ENCODE measurements around the gene SERP2. TPM values are rescaled to one million over a fixed set of nuclear protein-coding genes. Genes with fewer than 3 reads are reported as not detected.

Gene SERP2
- total and polyA plus RNA-seq, 2 of the 13 experiments (the other 11 are each of a cell fraction or from before 2014, with no cell fraction given), result not detected

DNA sequence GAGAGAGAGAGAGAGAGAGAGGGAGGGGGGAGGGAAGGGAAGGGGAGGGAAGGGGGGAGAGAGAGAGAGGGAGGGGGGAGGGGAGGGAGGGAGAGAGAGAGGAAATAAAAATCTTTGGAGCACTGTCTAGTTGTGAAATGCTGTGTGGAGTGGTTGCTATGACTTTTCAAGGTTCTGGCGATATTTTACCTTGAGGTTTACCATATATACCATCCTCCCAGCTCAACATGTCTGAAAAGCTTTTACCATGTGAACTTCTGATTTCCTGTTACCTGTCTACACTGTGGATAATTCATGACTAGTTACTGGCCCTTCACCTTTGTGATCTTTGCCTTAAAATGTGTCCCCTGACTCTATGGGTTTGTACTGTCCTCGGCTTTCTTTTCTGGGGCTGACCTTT is 38.2 kb downstream of the SERP2 start:
- H3K27me3 ChIP-seq (ENCODE audit: control insufficient read depth in 1 of 2, insufficient read depth in 2 of 2, low read length in 2 of 2), result no peaks in the 10 kb centered on the region; a peak in 1 of 5 replicates
- DNase-seq (ENCODE audit: low spot score) (no peak), FAIRE-seq (no peak), ATAC-seq (no peak)
- H2AFZ ChIP-seq (ENCODE audit: low read length), result no peak overlapping the region
- no peaks in the 10 kb centered on the region for H3K9me3 ChIP-seq (ENCODE audit: low read length)
- intact Hi-C loops (cut with micrococcal nuclease; ENCODE audit: unreplicated experiment) (no loop called here), in situ Hi-C loops (cut with HindIII; ENCODE audit: extremely low pct_ligation_motif_present, low pct_unique_long_range_greater_than_20kb) (no loop called here)
- 31% methylated on average over 2 of the region's 2 CpGs for WGBS (ENCODE audit: low lambda C conversion rate)
- ChIA-PET CTCF (ENCODE audit: low intra/inter-chr PET ratio, low total read pairs) (no interaction called here), POLR2A (no interaction called here)
- no peak overlapping the region for H3K9ac ChIP-seq (ENCODE audit: insufficient read depth, low read depth, low read length)
- H3K79me2 ChIP-seq (ENCODE audit: insufficient read depth, low read length), result no peaks in the 10 kb centered on the region
- BruUV-seq (replicated peaks), result no TSS peak
- H4K20me1 ChIP-seq (ENCODE audit: insufficient read depth, low read length), result no peaks in the 10 kb centered on the region
- TF ChIP-seq ZBTB3 (CRISPR knock-in tag; IDR thresholded peaks at IDR 0.05; ENCODE audit: borderline replicate concordance, low read depth) (no peak), ZNF501 (CRISPR knock-in tag; IDR thresholded peaks at IDR 0.05) (no peak), PCBP1 (IDR thresholded peaks at IDR 0.05; ENCODE audit: borderline replicate concordance, low read depth, low read length) (peak; percentile 85; the same call in 1 of the 2 replicates), DPF2 (CRISPR knock-in tag; IDR thresholded peaks at IDR 0.05; ENCODE audit: borderline replicate concordance, low read depth) (no peak), HNRNPK (IDR thresholded peaks at IDR 0.05; ENCODE audit: low read depth, low read length, poor library complexity, severe bottlenecking) (peak; percentile 98), ASH2L (IDR thresholded peaks at IDR 0.05; ENCODE audit: insufficient read length, low read depth, low read length) (no peak), PHF5A (CRISPR knock-in tag; IDR thresholded peaks at IDR 0.05; ENCODE audit: low read depth, unreplicated experiment) (no peak), ERF (CRISPR knock-in tag; IDR thresholded peaks at IDR 0.05) (no peak), ZNF350 (CRISPR knock-in tag; IDR thresholded peaks at IDR 0.05; ENCODE audit: borderline replicate concordance, low read depth) (no peak), TFAP4 (IDR thresholded peaks at IDR 0.05; ENCODE audit: borderline replicate concordance, low read depth) (no peak), NFE2 (CRISPR knock-in tag; IDR thresholded peaks at IDR 0.05) (no peak), ZNF136 (CRISPR knock-in tag; IDR thresholded peaks at IDR 0.05; ENCODE audit: low read depth) (no peak), ZNF768 (CRISPR knock-in tag; IDR thresholded peaks at IDR 0.05) (no peak), NAIF1 (CRISPR knock-in tag; IDR thresholded peaks at IDR 0.05; ENCODE audit: borderline replicate concordance) (no peak), PCBP2 (optimal IDR thresholded peaks at IDR 0.05; ENCODE audit: low read depth, low read length, poor library complexity, severe bottlenecking) (peak; percentile 60), SMAD3 (CRISPR knock-in tag; IDR thresholded peaks at IDR 0.05) (no peak), YY1 (IDR thresholded peaks at IDR 0.05; ENCODE audit: insufficient read depth, insufficient replicate concordance, low read depth, low read length) (no peak), ZNF263 (CRISPR knock-in tag; IDR thresholded peaks at IDR 0.05) (no peak), ZFP41 (CRISPR knock-in tag; IDR thresholded peaks at IDR 0.05; ENCODE audit: borderline replicate concordance) (no peak), KLF9 (CRISPR knock-in tag; IDR thresholded peaks at IDR 0.05; ENCODE audit: low read depth) (no peak), KLF6 (CRISPR knock-in tag; IDR thresholded peaks at IDR 0.05) (no peak), HNF1A (IDR thresholded peaks at IDR 0.05; ENCODE audit: low read depth) (no peak), HNF1A (CRISPR knock-in tag; IDR thresholded peaks at IDR 0.05; ENCODE audit: borderline replicate concordance) (no peak)
- H3K4me3 ChIP-seq (replicated peaks in 1 of 3; ENCODE audit: insufficient read depth in 1 of 3, low read depth in 2 of 3, low read length in 3 of 3), result no peak overlapping the region
- no peak overlapping the region for H3K27ac ChIP-seq (ENCODE audit: extremely low read length, insufficient read depth, low read length)
- H3K4me1 ChIP-seq (ENCODE audit: insufficient read depth, low read length), result peaks cover 31% of the 10 kb centered on the region
- no peak overlapping the region for H3K4me2 ChIP-seq (ENCODE audit: low read depth, low read length)
- no peaks in the 10 kb centered on the region for H3K36me3 ChIP-seq (replicated peaks in 1 of 2; ENCODE audit: control insufficient read depth in 1 of 2, insufficient read depth in 2 of 2, low read length in 2 of 2)

Data from HepG2 (cell line).